CD4-positive, alpha-beta T cell treated with Interleukin-17A for 4 hours (primary cell): Measurements from ENCODE around the gene LRRC49.

Experiments
- DNase-seq: peaks from one replicate; pipeline ENCODE4 v3.0.0-alpha.2; 2020; ENCODE audit warnings: mixed read lengths

LRRC49 gene

DNA sequence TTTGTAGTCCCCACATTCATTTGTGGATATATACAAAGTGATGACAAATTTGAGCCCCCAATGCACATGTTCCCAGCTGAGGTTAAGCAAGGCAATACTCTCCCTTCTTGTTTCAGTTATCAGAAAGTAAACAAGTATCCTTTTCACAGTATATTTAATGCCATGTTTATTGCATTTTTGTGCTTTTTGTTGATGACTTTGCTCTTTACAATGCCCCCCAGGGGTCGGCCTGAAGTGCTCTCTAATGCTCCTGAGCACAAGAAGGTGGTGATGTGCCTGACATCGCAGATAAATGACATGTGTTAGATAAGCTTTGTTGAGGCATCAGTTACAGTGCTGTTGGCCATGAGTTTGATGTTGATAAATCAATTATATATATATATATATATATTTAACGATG, 165.0 kb downstream of the LRRC49 start:
- no peak for DNase-seq

GRCh38 chr15:71060983-71061382, 168.4 kb downstream of the LRRC49 start:
- DNase-seq: no peak

GRCh38 chr15:71066983-71067382, 174.4 kb downstream of the LRRC49 start:
- DNase-seq: no peak

- DNase-seq: no peak
These were observed 177.1 kb downstream of the LRRC49 start for GRCh38 chr15:71069693-71070092.

DNA sequence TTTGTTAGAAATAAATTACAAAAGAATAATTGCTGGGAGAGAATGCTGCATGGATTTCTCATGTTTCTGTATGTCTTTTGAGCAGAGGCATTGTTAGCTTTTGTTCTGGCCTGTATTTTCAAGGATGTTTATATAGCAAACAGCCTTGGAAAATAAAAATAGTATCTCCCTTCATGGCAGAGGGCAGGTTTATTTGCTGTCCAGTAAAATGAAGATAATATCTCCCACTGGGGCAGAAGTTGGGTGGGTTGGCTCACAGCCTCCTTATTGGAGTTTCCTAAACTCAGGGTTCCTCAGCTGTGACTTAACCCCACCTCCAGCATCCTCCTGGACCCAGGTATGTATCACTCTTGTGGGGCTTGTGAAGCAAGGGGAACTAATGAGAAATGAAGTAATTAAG, 178.9 kb downstream of the LRRC49 start:
- no peak for DNase-seq

GRCh38 chr15:71072423-71072822, 179.8 kb downstream of the LRRC49 start:
- no peak for DNase-seq

- no peak for DNase-seq
These were observed 186.0 kb downstream of the LRRC49 start for GRCh38 chr15:71078506-71079207.

DNA sequence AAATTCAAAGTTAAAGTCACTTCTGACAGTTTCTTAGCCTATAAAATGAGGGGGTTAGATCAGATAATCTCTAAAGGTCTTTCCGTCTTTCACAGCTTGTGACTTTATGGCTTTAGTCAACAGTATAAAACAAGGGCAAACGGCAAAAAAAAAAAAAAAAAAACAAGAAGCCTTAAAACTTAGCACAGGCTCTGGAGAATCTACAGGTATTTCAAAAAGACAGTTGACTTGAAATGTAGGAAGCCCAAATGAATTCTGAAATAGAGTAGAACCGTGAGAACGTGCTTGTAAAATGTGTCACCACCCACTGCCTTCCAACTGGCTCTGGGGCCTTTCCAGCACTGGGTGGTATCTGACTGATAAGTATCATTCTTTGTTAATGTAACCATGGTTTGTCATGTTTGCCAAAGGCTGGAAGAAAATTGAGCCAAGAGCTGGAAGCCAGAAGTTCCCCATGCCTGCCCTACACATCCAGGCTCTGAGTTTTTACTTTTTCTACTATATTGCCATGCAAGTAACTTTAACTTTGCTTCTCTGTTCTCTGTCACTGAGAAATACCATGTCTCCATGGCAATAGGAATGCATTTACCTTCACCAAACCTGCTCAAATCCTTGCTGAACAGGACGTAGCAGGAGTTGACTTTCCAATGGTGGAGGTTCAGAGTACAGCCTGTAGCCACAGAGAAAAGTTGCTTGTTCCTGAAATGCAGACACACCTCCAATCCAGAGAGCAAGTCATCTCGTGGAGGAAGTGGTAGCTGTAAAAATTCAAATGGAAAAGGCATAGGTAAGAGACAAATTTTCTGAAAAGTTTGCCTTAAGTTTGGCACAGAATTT, 186.8 kb downstream of the LRRC49 start:
- no peak for DNase-seq

DNA sequence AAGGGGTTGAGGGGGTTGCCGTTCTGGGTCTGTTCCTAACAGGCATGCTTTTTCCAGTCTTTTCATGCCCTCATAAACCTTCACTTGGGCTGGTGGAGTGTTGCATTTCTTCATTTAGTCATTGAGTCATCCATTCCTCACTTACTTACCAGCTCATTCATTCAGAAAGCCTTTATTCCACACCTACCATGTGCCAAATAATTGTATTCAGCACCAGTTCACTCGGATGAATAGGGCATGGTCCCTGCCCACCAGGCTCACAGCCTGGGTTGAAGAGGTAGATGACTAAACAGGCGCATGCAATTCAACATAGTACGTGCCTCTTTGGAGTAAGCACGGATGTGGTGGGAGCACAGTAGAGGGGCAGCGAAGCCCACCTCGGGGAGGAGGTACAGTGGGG, 187.5 kb downstream of the LRRC49 start:
- DNase-seq: no peak

DNA sequence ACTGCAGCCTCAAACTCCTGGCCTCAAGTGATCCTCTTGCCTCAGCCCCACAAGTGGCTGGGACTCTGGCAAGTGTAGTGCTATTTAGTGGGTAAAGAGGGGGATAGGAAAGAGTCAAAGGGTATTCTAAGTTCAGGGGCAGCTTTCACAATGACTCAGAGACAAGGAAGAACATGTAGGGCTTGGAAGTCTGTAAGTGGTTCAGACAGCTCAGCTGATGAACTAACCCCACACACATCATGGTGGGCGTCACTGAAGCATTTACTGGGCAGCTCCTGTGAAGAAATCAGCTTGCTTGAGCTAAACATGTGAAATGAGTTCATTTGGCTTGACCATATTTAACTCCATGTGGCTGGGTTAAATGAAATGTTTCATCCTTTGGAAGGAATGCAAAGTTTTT, 188.1 kb downstream of the LRRC49 start:
- DNase-seq: no peak

- DNase-seq: no peak
These were observed 190.2 kb downstream of the LRRC49 start for GRCh38 chr15:71082803-71083202.

DNA sequence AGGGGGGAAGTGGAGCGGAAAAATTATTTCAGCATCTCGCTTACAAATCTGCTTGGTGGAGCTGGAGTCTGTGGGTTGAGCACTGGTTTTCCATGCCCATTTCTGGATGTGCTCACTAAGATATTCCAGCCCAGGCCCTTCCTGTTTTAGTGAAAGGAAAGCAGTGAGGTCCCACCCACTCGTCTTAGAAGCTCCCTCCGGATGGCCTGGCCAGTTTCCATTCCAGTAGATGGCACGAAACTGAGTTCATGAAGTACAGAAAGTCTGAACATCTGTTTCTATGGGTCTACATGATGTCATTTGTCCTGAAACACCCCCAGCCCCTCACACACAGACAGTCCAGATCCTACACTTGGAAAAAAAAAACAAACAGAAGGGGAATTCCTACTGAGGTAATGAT, 190.7 kb downstream of the LRRC49 start:
- DNase-seq: no peak

GRCh38 chr15:71084264-71084663, 191.6 kb downstream of the LRRC49 start:
- no peak for DNase-seq

DNA sequence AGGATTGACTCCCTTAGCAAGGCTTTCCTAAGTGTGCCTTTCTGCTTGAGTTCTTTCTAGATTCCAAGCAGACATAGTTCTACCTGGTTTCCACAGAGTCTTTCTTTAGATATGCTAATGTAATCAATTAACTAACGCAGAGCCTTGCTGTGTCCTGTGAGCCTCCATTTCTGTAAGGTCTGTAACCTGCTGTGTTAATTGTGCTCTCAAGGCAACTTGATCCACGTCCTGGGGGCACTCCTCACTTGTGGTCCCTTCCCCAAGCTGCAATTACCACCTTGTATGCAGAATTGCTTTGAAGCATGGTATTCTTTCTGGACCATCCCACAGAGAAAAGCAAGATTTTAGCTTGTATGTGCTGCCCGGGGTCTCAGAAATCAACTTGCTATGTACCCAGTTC, 193.2 kb downstream of the LRRC49 start:
- DNase-seq: no peak

DNA sequence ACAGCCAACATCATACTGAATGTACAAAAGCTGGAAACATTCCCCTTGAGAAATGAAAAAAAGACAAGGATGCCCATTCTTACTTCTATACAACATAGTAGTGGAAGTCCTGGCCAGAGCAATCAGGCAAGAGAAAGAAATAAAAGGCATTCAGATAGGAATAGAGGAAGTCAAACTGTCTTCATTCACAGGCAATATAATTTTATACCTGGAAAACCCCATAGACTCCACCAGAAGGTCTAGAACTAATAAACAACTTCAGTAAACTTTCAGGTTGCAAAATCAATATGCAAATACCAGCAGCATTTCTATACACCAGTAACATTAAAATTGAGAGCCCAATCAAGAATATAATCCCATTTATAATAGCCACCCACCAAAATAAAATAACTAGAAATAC, 195.5 kb downstream of the LRRC49 start:
- no peak for DNase-seq

DNA sequence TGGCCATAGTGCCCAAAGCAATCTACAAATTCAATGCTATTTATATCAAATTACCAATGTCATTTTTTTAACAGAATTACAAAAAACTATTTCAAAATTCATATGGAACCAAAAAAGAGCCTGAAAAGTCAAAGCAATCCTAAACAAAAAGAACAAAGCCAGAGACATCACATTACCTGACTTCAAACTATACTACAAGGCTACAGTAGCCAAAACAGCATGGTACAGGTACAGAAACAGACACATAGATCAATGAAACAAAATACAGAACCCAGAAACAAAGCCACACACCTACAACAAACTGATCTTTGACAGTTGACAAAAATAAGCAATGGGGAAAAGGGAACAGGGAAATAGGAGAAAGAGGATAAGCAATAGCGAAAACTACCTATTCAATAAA, 196.1 kb downstream of the LRRC49 start:
- no peak for DNase-seq

DNA sequence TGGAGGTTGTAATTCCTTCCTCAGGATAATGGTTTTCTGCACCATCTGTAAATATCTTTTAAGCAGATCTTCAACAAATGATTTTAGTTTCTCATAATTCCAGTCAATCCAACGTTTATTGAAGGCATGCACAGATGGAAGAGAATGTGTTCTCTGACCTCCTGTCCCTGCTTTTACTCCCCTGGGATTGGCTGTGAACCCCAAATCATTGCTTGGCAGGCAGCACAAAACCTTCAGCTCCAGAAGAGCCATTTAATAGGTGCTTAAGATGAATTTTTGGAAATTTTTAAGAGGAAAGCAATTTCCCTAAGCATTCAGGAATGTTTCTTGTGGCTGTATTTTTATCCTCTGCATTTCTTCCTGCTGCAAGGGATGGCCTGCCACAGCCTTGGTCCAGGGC, 197.2 kb downstream of the LRRC49 start:
- no peak for DNase-seq

- DNase-seq: no peak
These were observed 199.0 kb downstream of the LRRC49 start for GRCh38 chr15:71091601-71092000.

- no peak for DNase-seq
These were observed 199.5 kb downstream of the LRRC49 start for GRCh38 chr15:71092056-71092600.

- DNase-seq: no peak
These were observed 200.7 kb downstream of the LRRC49 start for GRCh38 chr15:71093054-71094024.

GRCh38 chr15:71094137-71094536, 201.5 kb downstream of the LRRC49 start:
- DNase-seq: no peak

DNA sequence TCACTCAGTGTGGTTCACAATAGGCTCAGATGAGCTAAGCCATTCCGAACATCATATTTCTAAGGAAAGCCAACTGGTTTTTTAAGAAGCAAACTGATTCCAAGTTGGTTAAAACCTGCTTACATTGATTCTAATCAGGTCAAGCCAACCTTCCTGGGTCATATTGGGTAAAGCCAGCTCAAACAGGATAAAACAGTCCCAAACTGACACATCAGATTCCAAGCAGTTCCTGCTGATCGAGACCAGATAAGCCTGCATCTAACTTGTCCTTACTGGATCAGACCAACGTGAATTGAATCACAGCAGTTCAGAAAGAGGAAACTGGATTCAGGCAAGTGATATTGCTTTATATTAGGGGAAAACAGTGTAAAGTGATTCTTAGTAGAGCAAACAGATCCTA, 204.1 kb downstream of the LRRC49 start:
- DNase-seq: no peak

GRCh38 chr15:71097890-71098289, 205.3 kb downstream of the LRRC49 start:
- DNase-seq: no peak
